Measurements from ENCODE around the gene LIPT2.

The LIPT2 gene

DNA sequence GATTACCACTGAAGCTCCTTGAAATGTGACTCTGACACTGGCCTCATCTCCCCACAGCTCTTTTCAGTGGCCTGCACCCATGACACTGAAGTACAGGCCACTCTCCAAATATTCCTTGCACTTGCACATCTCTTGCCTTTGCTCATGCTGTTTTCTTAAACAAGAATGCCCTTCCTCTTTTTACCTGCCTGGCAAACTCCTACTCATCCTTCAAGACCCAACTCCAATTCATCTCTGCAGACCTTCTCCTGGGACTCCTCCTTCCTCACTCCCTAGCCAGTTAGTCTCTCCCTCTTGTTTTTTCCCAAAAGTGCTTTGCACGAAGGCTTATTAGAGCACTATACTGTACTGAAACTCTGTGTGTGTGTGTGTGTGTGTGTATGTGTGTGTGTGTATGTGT, 28.8 kb downstream of the LIPT2 start:
- DNase-seq, result no peak

DNA sequence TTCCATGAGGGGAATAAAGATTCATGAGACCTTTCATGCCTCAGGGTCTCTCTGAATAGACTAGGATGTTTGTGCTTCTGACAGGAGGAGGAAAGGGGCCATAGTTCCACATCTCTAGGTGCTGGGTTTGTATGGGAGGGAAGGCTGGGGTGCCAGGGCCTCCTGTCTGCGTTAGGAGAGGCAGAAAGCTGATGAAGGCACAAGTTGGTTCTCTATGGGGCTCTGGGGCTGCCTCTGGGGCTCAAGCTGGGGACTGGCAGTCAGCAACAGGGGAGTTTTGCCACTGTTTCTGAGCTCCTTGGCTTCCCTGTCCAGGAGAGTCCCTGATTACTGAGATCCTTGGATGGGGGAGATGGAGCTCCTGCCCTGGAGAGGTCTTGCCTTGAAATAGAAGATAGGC, 30.3 kb downstream of the LIPT2 start:
- no peak for DNase-seq

DNA sequence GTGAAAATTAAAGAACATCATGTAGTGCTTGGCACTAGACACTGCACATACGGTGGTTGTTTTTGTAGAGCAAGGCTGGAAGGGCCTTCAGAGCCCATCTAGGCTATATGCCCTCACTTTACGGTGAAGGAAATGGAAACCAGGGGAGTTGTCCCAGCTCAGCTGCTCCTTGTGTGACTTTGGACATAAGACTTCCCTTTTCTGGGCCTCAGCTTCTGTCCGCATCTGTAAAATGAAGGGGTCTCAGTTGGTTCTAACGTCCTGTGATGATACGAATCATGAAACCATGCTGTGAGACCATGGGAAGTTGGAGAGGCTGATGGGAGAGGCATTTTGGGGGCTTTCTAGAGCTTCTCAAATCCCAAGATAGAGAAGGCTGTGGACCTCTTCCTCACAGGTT, 30.9 kb downstream of the LIPT2 start:
- DNase-seq, result no peak

DNA sequence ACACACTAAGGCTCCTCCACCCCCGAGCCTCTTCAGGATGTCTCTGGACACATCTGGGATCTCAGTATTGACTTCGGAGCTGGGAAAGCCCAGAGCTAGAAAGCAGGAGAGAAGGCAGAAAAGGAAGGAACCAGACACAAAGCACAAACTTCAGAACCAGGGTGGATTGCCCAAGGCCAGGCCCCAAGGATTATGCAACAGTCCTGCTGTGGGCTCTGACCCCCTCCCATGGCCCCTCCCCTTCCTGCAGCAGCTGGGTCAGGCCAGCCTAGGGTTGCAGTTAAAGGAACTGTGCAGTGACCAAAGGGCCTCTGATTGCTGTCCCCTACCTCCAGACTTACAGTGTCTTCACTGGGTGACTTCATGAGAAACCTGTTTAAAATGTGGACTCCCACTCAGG, 31.5 kb downstream of the LIPT2 start:
- DNase-seq, result no peak

DNA sequence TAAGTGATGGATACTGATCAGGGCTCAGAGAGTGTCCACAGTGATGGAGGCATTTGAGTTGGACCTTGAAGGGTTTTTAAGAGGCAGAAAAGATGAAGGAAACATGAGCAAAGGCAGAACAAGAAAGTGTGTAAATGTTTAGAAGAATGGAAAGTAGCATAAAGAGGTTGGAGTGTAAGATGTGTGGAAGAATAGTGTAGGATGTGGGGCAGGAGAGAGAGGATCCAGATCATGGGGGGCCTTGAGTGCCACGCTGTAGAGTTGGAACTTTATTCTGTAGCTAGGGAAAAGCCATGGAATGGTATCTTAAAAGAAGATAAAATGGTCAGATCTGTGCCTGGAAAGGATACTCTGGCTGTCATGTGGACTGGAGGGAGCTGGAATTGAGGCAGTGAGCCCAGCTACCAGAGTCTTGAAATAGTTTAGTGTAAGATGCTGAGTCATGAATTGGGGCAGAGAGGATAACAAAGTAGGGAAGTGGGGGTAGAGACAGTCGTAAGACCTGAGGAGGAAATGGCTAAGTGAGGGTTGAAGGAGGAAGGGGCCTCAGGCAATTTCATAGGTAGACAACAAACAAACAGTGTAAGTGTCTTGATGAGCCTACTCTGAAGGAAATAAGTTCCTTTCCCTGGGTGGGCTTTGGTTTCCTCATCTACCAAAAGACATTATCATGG, 32.9 kb downstream of the LIPT2 start:
- DNase-seq, result no peak

DNA sequence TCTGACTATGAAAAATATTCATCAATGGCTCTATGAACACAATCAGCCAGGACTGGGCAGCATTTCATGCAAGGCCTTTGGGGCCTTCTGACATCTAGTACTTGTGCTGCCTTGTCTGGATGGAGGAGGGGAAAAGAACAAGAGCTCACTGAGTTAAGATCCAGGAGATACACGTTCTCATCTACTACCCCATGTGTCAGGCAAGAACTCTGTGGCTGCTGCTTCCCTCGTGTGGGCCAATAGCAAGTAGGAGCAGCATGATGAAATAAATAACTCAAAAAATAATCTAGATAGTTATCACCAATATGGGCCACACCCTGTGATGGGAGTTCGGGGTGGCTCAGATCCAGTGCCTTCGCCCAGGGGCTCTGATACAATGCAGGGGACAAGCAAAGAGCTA, 33.5 kb downstream of the LIPT2 start:
- DNase-seq, result no peak

DNA sequence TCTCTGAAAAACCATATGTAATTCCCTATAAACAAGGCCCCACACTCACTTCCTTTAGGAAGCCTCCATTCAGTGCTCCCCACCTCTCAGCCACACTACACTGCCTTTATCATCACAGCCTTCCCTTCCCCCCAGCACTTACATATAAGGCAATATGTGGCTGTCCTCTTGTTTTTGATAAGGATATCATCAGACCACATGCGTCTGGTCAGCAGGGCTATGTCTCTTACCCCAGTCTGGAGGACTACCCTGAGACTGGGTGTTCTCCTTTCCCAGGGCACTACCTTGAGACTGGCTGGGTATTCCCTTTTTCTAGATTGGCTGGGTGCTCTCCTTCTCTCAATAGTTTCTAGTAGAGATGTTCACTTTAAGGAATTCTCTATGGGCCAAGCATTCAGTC, 33.9 kb downstream of the LIPT2 start:
- no peak for DNase-seq

DNA sequence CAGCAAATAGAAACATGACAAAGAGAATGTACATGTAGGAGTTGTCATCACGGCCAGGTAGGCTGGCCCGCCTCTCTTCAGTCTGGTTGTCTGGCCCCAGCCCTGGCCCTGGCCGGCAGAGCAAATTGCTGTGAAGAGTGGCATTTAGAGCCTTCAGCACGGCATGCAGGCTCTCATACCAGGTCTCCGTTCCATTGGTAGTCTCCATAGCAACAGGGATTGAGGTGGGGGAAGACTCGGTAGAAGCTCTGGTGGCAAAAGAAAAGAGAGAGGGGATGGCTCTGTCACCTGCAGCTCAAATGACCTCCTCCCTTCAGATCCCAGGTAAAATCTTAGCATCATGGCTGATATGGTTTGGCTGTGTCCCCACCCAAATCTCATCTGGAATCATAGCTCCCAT, 36.2 kb downstream of the LIPT2 start:
- DNase-seq, result no peak

DNA sequence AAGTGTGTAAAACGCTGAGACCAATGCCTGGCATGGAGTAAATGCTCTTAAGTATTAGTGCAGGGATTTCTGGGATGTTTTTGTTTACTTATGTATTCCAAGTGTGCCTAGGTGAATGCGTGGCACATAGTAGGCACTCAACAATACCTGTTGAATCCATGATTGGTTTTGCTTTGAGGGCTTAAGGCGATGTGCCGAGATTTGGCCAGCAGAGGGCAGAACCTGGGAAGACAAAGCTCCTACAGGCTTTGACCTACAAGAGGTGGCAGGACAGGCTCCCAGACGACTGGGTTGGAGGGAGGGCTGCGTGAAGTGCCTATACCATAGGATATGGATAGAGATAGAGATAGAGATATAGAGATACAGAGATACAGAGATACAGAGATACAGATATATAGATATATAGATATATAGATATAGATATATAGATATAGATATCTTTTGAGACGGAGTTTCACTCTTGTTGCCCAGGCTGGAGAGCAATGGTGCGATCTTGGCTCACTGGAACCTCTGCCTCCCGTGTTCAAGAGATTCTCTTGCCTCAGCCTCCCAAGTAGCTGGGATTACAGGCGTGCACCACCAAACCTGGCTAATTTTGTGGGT, 40.0 kb downstream of the LIPT2 start:
- DNase-seq, result peak; percentile 57

DNA sequence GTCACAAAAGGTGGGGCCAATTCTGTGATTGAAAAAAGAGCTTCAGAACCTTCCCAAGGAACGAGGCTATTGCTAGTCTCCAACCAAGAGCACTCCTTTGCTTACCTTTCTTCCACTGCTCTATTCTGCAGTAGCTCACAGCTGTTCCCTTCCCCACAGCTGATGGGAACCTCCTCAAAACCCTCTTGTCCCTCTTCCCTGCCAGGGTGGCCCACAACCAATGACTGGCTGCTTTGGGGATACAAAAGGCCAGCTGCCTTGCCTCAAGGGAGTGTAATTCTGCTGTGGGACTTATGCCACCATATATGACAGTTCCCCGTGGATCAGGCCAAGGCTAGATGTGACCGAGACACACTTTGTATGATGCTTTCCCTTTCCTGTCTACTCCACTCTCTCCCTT, 41.2 kb downstream of the LIPT2 start:
- DNase-seq, result no peak

DNA sequence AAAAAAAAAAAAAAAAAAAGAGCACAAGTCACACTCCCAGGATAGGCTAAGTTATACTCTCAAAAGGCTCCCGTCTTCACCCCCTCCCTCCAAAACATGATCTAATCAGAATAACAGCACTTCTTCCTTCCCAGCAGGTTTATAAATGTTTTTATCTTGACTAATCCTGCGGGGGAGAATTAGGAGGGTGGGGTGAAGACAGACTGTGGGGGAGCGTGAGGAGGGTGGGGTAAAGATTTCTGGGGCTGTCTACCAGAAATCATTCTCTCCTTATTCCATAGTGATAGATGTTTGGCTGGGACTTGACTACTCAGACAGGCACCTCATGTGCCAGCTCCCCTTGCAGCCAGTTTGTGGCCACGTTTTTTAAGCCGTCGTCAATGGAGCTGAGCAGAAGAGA, 43.2 kb downstream of the LIPT2 start:
- no peak for DNase-seq

DNA sequence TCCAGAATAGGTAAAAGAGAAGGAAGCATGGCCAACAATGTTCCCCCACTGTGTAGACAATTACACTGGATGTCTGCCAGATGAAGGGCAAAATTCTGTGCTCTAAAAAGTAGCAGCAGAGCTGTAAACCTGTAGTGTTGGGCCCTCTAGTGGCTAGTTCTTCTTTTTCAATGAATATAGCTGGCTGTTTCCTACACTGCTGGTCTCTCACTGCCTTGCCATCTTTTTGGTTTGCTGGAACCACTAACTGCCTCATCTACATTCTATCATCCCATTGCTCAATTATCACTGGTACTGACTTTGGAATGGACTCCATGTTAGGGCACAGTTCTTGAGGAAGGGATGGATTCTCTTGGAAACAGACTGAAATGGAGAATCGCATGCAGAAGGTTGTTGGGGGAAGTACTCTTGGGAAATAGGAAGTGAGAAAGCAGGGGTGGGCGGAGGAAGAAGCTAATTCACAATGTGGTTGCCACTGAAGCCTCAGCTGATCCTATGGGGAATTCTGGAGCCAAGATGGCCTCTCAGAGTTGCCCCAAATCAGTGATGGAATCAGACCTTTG, 44.1 kb downstream of the LIPT2 start:
- DNase-seq, result peak; percentile 83

DNA sequence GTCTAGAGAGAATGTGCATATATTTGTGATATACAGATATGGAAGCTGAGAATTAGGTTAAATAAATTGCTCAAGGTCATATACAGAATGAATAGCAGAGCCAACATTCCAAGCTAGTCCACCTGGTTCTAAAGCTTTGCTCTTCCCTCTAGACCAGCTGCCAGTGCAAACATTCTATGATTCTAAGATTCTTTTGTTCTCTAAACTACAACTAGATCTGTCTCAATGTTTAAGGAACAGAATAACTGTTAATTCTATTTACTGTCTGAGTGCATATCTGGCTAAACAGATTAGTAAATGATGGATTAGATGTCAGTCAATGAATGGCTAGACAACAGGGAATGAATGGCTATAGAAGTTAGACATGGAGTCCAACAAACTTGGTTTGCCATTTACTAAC, 45.8 kb downstream of the LIPT2 start:
- no peak for DNase-seq

DNA sequence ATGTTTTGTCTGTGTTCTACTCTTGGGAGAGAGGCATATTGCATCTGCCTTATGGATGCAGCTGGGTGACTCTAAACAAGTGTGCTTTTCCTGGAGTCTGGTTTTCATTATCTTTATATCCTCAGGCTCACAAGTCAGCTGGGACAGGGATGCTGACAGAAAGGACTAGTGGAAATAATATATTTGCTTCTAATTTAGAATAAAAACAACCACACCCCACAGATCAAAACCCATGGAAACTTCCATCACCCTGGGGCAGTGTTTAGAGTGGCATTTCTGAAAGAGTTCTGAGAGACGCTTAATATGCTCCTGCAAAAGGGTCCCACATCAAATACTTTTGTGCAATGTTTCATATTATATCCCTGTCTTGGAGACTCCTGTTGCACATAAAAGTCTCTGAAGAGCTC, 47.0 kb downstream of the LIPT2 start:
- no peak for DNase-seq

DNA sequence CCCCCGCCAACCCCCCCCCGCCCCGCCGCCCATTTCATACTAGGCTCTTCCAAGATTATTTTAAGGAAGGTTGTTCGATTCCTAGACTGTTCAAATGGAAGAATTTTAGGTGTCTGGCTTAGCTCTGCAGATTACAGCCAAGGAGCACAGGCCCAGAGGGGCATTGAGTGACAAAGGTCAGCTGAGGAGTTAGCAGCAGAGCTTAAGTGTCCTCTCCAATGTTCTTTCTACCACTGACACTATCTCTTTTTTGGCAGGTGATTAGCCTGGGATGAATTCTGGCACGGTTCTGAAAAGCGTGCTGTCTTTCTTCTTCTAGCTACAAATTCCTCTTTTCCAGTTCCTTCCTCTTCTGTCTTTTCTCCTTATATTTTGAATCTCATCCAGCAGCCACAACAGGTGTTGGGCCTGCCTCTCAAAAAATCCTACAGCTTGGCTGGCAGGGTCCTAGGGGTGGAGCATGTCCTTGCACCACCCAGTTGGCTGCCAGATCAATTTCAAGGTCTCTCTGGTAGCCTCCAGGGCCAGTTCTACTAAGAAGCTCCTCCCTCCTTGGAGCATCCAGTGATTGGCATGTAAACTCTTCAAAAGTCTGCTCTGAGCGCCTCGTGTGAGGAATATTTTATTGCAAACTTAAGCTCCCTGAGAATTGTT, 49.2 kb downstream of the LIPT2 start:
- DNase-seq, result no peak

DNA sequence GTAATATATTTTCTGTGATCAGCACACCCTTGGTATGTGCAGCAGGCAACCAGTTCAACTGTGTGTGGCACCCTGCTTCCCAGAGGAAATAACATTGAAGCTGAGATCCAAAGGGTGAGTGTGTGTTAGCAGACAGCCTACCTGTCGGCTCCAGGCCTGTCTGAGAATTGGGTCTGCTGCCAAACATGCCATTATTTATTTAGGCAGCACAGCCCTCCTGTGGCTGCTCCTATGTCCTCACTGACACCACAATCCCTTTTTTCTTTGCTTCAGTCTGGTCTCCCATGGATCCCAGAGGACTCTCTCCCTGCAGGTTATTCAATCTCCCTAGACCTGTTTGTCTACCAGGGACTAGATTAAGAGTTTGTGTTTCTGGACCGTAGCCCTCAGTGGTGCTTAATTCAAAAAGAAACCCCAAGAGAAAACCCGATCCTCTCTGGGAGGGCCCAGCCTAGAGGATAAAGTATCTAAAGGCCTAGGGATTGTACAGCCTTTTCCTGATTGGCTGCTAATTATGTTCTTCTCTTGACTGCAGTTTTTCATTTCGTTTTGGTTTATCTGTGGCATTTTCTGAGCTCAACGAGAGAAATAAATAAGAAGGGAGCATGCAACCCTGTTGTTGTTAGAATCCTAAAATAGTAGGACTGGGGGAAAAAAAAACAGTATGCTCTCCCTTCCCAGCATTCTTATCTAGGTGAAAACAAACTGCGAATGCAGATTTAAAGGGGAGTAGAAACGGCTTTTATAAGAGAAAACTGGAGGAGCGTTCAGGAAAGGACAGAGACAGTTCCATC, 50.3 kb downstream of the LIPT2 start:
- peak; percentile 69 for DNase-seq

DNA sequence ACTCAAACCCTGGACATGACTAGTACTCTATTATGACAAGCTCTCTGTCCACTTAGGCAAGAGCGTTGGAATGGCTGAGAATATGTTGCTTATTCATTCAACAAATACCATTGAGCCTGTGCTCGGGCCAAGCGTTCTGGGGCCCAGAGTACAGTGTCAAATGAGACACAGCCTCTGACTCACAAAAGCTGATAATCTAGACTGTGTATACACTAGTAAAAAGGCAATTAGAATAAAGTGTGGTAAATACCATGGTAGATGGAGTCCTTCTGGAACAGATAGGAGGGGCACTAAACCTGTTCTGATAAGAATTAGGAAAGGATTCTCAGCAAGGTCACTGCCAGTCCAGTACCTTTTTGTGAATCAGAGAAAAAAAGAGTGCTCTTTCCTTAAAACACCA, 50.9 kb downstream of the LIPT2 start:
- no peak for DNase-seq
